ENCODE results near the gene FAHD2A. TPM values are rescaled to one million over a fixed set of nuclear protein-coding genes. Genes with fewer than 3 reads are reported as not detected.

The FAHD2A gene
- total RNA-seq, 2 experiments from 2014 or later, result 33.2 to 33.6 TPM

GRCh38 chr2:95382192-95382591, 20.3 kb upstream of the FAHD2A start:
- Mint-ChIP-seq H3K27ac (no peak overlapping the region), H3K4me3 (no peak overlapping the region)

DNA sequence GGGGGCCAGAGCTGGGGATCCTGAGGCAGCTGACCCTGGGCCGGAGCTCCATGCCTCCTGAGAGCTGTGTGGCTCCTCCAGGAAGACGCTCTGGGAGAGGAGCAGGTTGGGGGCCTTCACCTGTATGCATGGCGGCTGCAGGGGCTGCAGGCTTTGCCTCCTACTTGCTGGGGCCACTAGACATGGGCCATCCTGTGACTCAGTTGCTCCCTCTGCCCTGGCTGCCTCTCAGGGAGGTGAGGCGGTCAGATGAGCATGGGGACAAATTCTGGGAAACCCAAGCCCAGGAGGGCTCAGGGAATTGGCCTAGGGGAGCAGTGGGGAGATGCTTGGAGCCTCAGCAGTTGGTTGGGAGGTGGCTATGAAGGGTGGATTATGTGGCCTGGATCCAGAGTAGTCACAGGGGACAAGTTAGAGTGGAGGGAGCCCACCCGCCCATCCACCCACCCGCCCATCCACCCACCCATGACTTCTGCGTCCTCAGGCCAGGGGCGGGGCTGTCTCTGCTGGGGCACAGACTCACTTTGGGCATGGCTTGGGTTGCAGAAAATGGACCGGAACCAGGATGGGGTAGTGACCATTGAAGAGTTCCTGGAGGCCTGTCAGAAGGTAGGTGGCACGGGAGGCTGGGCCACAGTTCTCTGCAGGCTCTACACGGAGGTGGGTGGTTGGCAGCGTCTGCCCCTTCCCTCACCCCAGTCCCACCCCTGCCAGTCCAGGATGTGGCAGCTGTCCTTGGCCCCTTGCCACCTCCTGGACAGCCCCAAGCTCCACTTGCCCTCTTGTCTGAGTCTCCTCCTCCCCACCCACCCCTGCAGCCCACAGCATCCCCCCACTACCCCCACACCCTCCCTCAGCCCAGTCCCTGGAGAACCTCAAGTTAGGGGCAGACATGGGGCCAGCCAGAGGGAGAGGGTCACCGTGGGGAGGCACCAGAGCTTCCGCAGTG, 19.5 kb upstream of the FAHD2A start:
- DNase-seq, result no peak
- Mint-ChIP-seq H3K36me3 (no peaks in the 10 kb centered on the region), H3K27ac (no peak overlapping the region), H3K9me3 (no peaks in the 10 kb centered on the region), H3K4me3 (no peak overlapping the region), H3K27me3 (no peaks in the 10 kb centered on the region), H3K4me1 (no peaks in the 10 kb centered on the region)

More at GRCh38 chr2:95382192-95382591, 20.3 kb upstream of the FAHD2A start:
- DNase-seq, result no peak
- H3K36me3 Mint-ChIP-seq, result no peaks in the 10 kb centered on the region
- H3K4me1 Mint-ChIP-seq, result no peaks in the 10 kb centered on the region
- H3K9me3 Mint-ChIP-seq, result no peaks in the 10 kb centered on the region
- no peaks in the 10 kb centered on the region for H3K27me3 Mint-ChIP-seq

GRCh38 chr2:95383635-95384027, 18.9 kb upstream of the FAHD2A start:
- Mint-ChIP-seq H3K27ac (no peak overlapping the region), H3K27me3 (no peaks in the 10 kb centered on the region), H3K9me3 (no peaks in the 10 kb centered on the region), H3K4me3 (no peak overlapping the region), H3K36me3 (no peaks in the 10 kb centered on the region), H3K4me1 (no peaks in the 10 kb centered on the region)
- no peak for DNase-seq

DNA sequence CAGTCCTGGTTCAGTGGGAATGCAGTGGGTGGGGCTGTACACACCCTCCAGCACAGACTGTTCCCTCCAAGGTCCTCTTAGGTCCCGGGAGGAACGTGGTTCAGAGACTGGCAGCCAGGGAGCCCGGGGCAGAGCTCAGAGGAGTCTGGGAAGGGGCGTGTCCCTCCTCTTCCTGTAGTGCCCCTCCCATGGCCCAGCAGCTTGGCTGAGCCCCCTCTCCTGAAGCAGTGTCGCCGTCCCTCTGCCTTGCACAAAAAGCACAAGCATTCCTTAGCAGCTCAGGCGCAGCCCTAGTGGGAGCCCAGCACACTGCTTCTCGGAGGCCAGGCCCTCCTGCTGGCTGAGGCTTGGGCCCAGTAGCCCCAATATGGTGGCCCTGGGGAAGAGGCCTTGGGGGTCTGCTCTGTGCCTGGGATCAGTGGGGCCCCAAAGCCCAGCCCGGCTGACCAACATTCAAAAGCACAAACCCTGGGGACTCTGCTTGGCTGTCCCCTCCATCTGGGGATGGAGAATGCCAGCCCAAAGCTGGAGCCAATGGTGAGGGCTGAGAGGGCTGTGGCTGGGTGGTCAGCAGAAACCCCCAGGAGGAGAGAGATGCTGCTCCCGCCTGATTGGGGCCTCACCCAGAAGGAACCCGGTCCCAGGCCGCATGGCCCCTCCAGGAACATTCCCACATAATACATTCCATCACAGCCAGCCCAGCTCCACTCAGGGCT, 17.5 kb upstream of the FAHD2A start:
- no peak overlapping the region for H3K27ac Mint-ChIP-seq
- no peaks in the 10 kb centered on the region for H3K4me1 Mint-ChIP-seq
- H3K27me3 Mint-ChIP-seq, result no peaks in the 10 kb centered on the region
- H3K4me3 Mint-ChIP-seq, result no peak overlapping the region
- no peak for DNase-seq
- no peaks in the 10 kb centered on the region for H3K36me3 Mint-ChIP-seq
- H3K9me3 Mint-ChIP-seq, result no peaks in the 10 kb centered on the region

DNA sequence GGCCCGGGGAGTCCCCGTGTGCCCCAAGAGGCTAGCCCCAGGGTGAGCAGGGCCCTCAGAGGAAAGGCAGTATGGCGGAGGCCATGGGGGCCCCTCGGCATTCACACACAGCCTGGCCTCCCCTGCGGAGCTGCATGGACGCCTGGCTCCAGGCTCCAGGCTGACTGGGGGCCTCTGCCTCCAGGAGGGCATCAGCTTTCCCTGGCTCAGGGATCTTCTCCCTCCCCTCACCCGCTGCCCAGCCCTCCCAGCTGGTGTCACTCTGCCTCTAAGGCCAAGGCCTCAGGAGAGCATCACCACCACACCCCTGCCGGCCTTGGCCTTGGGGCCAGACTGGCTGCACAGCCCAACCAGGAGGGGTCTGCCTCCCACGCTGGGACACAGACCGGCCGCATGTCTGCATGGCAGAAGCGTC, 16.9 kb upstream of the FAHD2A start:
- no peaks in the 10 kb centered on the region for H3K4me1 Mint-ChIP-seq
- H3K36me3 Mint-ChIP-seq, result no peaks in the 10 kb centered on the region
- H3K27me3 Mint-ChIP-seq, result no peaks in the 10 kb centered on the region
- H3K9me3 Mint-ChIP-seq, result no peaks in the 10 kb centered on the region
- no peak overlapping the region for H3K27ac Mint-ChIP-seq
- no peak overlapping the region for H3K4me3 Mint-ChIP-seq
- no peak for DNase-seq

DNA sequence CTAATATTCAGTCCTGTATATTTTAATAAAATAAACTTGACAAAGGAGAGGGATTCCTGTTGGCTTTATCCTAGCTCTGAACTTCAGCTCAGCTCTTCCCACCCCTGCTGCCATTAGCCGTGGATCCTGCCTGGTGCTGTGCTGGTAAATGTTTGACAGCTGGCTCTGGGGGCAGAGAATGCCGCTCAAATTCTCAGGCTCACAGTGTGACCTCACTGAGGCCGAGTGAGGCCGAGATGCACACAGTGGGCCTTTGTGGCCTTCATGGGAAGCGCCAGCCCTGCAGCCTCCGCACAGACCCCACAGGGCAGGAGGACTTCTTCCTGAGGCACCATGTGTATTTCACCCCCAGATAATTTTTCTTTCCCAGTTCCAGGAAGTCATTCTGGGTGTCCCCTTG, 16.5 kb upstream of the FAHD2A start:
- Mint-ChIP-seq H3K27me3 (no peaks in the 10 kb centered on the region), H3K4me1 (no peaks in the 10 kb centered on the region), H3K9me3 (no peaks in the 10 kb centered on the region), H3K4me3 (no peak overlapping the region), H3K27ac (no peak overlapping the region), H3K36me3 (no peaks in the 10 kb centered on the region)
- no peak for DNase-seq

DNA sequence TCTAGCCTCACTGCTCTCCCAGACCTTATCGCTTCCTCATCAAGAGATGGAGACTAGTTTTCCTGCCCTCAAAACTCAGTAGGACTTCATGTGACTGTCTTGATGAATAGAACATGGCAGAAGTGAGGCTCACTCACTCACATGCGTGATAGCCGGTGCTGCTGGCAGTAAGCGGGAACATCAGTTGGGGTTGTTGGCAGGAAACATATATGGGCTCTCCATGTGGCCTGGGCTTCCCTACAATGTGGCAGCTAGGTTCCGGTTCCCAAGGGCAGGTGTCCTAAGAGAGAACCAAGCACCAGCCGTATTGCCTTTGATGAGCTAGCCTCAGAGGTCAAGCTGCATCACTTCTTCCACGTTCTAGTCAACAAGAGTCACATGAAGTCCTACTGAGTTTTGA, 15.2 kb upstream of the FAHD2A start:
- H3K36me3 Mint-ChIP-seq, result no peaks in the 10 kb centered on the region
- no peak overlapping the region for H3K27ac Mint-ChIP-seq
- no peaks in the 10 kb centered on the region for H3K9me3 Mint-ChIP-seq
- H3K4me3 Mint-ChIP-seq, result no peak overlapping the region
- DNase-seq, result no peak
- no peaks in the 10 kb centered on the region for H3K27me3 Mint-ChIP-seq
- H3K4me1 Mint-ChIP-seq, result no peaks in the 10 kb centered on the region

DNA sequence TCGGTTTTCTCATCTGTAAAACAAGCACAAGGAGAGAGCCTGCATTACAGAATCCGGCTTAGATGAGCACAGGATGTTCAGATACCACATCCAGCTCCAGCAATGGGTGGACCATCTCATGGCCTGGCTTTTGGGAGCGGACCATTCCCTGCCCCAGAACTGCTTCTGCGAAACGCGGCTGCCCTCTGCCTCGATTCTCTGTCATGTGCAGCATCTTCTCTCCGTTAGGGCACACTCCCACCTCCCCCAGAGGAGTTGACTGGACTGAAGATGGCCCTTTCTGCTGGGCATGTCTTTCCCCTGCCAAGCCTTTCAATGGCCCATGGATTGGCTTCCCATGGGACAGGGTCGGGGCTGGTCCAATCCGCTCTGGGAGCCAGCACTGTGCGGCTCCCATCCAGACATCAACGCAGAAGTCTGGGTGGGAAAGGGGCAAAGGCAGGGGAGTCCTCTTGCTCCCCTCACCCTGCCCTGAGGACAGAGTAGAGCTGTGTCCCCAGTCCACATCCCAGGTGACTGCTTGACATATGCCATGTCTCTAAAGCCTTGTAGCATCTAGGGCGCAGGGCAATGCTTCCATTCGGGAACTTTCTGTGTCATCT, 14.3 kb upstream of the FAHD2A start:
- no peak overlapping the region for H3K4me3 Mint-ChIP-seq
- H3K36me3 Mint-ChIP-seq, result no peaks in the 10 kb centered on the region
- no peaks in the 10 kb centered on the region for H3K27me3 Mint-ChIP-seq
- H3K27ac Mint-ChIP-seq, result no peak overlapping the region
- DNase-seq, result no peak
- no peaks in the 10 kb centered on the region for H3K9me3 Mint-ChIP-seq
- no peaks in the 10 kb centered on the region for H3K4me1 Mint-ChIP-seq

DNA sequence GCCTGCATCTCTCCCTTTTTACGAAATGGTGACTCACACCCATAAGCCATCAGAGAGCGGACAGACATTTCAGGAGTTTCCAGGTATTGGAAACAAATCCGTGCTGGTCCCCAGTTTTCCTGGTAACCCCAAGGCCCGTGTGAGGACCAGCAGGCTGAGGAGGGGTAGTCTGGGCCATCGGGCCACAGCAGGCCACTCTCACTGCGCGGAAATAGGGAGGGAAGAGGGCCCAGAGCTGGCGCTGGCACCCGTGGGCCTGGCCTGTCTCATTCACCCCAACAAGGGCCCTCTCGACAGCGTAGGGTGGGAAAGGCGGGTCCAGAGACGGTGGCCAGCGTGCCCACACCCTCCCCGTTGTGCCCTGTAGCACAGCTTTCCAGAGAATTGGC, 13.7 kb upstream of the FAHD2A start:
- H3K9me3 Mint-ChIP-seq, result no peaks in the 10 kb centered on the region
- no peaks in the 10 kb centered on the region for H3K36me3 Mint-ChIP-seq
- H3K27ac Mint-ChIP-seq, result no peak overlapping the region
- H3K27me3 Mint-ChIP-seq, result no peaks in the 10 kb centered on the region
- no peak overlapping the region for H3K4me3 Mint-ChIP-seq
- DNase-seq, result no peak
- H3K4me1 Mint-ChIP-seq, result no peaks in the 10 kb centered on the region

- H3K36me3 Mint-ChIP-seq, result no peaks in the 10 kb centered on the region
- H3K27ac Mint-ChIP-seq, result no peak overlapping the region
- no peaks in the 10 kb centered on the region for H3K4me1 Mint-ChIP-seq
- no peaks in the 10 kb centered on the region for H3K9me3 Mint-ChIP-seq
- no peak overlapping the region for H3K4me3 Mint-ChIP-seq
- H3K27me3 Mint-ChIP-seq, result no peaks in the 10 kb centered on the region
- peak; percentile 54 for DNase-seq
These were observed 13.0 kb upstream of the FAHD2A start for GRCh38 chr2:95389245-95390119.

DNA sequence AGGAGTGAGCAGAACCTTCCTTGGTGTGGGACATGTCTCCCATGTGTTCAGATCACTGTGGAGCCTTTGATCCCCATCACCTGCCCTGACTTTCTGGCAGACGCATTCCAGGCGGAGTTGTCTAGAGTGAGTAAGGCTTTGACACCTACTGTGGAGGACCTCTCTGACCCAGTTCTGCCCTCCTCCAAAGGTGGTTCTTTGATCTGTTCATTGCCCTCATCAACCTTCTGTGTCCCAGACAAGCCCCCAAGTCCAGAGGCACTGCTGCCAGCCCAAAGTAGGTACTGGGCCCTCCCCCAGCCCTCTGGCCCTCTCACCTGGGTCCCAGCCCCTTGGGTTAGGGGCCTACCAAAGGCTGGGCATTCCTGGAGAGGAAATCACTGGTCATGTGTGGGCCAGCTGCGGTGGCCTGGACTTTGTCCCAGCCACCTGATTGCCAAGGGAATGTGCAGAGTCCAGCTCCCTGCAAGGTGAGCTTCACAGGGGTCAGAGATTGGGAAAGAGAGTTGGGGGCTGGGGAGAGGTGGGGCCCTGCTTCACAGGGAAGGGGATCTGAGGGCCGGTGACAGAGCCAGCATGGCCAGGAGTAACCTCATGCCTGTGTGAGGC, 12.1 kb upstream of the FAHD2A start:
- H3K27ac Mint-ChIP-seq, result no peak overlapping the region

DNA sequence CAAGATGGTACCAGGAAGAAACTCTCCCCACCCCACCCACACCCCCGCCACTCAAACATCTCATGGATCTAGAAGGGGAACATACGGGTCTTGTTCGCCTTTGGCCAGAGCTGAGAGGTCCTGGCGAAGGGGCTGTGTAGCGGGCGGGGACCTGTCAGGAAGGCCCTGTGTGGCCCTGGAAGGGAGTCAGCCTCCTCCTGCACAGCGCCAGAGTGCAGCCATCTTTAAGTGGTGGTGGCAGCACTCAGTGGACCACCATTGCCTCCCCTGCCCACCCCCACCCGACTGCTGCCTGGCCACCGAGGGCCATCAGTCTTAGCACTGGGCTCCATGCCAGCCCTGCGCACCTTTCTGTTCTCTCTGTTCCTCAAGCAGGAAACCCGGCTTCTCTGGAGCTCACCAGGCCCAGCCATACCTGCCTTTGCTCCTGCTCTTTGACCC, 11.6 kb upstream of the FAHD2A start:
- H3K27me3 Mint-ChIP-seq, result no peaks in the 10 kb centered on the region
- H3K27ac Mint-ChIP-seq, result no peak overlapping the region
- H3K4me3 Mint-ChIP-seq, result no peak overlapping the region

More for the DNA sequence above, 12.1 kb upstream of the FAHD2A start:
- no peaks in the 10 kb centered on the region for H3K4me1 Mint-ChIP-seq
- H3K36me3 Mint-ChIP-seq, result no peaks in the 10 kb centered on the region
- H3K27me3 Mint-ChIP-seq, result no peaks in the 10 kb centered on the region
- no peaks in the 10 kb centered on the region for H3K9me3 Mint-ChIP-seq
- DNase-seq, result no peak
- no peak overlapping the region for H3K4me3 Mint-ChIP-seq

GRCh38 chr2:95391641-95392310, 10.7 kb upstream of the FAHD2A start:
- H3K27me3 Mint-ChIP-seq, result no peaks in the 10 kb centered on the region
- no peak for DNase-seq
- no peak overlapping the region for H3K4me3 Mint-ChIP-seq
- H3K4me1 Mint-ChIP-seq, result no peaks in the 10 kb centered on the region
- H3K9me3 Mint-ChIP-seq, result no peaks in the 10 kb centered on the region
- H3K36me3 Mint-ChIP-seq, result no peaks in the 10 kb centered on the region
- no peak overlapping the region for H3K27ac Mint-ChIP-seq

More for the DNA sequence above, 11.6 kb upstream of the FAHD2A start:
- no peak for DNase-seq
- Mint-ChIP-seq H3K9me3 (no peaks in the 10 kb centered on the region), H3K36me3 (no peaks in the 10 kb centered on the region), H3K4me1 (no peaks in the 10 kb centered on the region)

GRCh38 chr2:95392320-95392719, 10.2 kb upstream of the FAHD2A start:
- no peak for DNase-seq
- no peaks in the 10 kb centered on the region for H3K36me3 Mint-ChIP-seq
- no peak overlapping the region for H3K27ac Mint-ChIP-seq
- H3K4me3 Mint-ChIP-seq, result no peak overlapping the region
- H3K27me3 Mint-ChIP-seq, result no peaks in the 10 kb centered on the region
- H3K9me3 Mint-ChIP-seq, result no peaks in the 10 kb centered on the region
- no peaks in the 10 kb centered on the region for H3K4me1 Mint-ChIP-seq
